ENCODE measurements around the gene UBE2QL1.

Gene UBE2QL1

GRCh38 chr5:6430418-6431028, 18.1 kb upstream of the UBE2QL1 start:
- no peak for DNase-seq

GRCh38 chr5:6431214-6432195, 17.2 kb upstream of the UBE2QL1 start:
- no peak for DNase-seq

- DNase-seq = no peak
Observed at GRCh38 chr5:6432206-6432605, 16.5 kb upstream of the UBE2QL1 start.

GRCh38 chr5:6434731-6435130, 13.9 kb upstream of the UBE2QL1 start:
- DNase-seq = no peak

- no peak for DNase-seq
Observed at GRCh38 chr5:6435356-6435755, 13.3 kb upstream of the UBE2QL1 start.

- no peak for DNase-seq
Observed at GRCh38 chr5:6436715-6437331, 11.8 kb upstream of the UBE2QL1 start.

GRCh38 chr5:6439588-6440550, 8.8 kb upstream of the UBE2QL1 start:
- no peak for DNase-seq

- DNase-seq = no peak
Observed at GRCh38 chr5:6442333-6442732, 6.3 kb upstream of the UBE2QL1 start.

GRCh38 chr5:6443326-6443725, 5.3 kb upstream of the UBE2QL1 start:
- no peak for DNase-seq

- no peak for DNase-seq
Observed at GRCh38 chr5:6446042-6446441, 2.6 kb upstream of the UBE2QL1 start.

GRCh38 chr5:6446626-6447309, 1.9 kb upstream of the UBE2QL1 start:
- DNase-seq = no peak

GRCh38 chr5:6447384-6448140, 1.1 kb upstream of the UBE2QL1 start:
- no peak for DNase-seq

- no peak for DNase-seq
Observed at GRCh38 chr5:6448141-6448491, 543 bp upstream of the UBE2QL1 start.

GRCh38 chr5:6449465-6450158, 953 bp downstream of the UBE2QL1 start:
- no peak for DNase-seq

GRCh38 chr5:6450319-6450833, 1.7 kb downstream of the UBE2QL1 start:
- no peak for DNase-seq

GRCh38 chr5:6452622-6453504, 4.2 kb downstream of the UBE2QL1 start:
- no peak for DNase-seq

- no peak for DNase-seq
Observed at GRCh38 chr5:6453937-6454560, 5.4 kb downstream of the UBE2QL1 start.

- DNase-seq = no peak
Observed at GRCh38 chr5:6454628-6455053, 6.0 kb downstream of the UBE2QL1 start.

Data from right forelimb (tissue), 1 donor.